SJCRH30 (cell line): ENCODE data around the gene CDR2L. TPM values are rescaled to one million over a fixed set of nuclear protein-coding genes. Genes with fewer than 3 reads are reported as not detected.
"Not testable (repeated sequence)": the region's sequence is repeated elsewhere in the genome, so short reads cannot be mapped to it uniquely, and the experiment has no call there.

Experiments used
- DNase-seq, 2 experiments: peaks; one replicate each; pipeline ENCODE4 v3.0.0-alpha.2; 2015 to 2020
- H3K27ac ChIP-seq: fragments of 250-450 bp; sonication (Bioruptor Pico); 2 replicates; pipeline ENCODE4 v1.5.1; 2020; ENCODE audit warnings: mild to moderate bottlenecking, moderate library complexity
- H3K27me3 ChIP-seq: fragments of 250-450 bp; sonication (Bioruptor Pico); 2 replicates; pipeline ENCODE4 v1.5.1; 2020; ENCODE audit warnings: mild to moderate bottlenecking, moderate library complexity
- H3K36me3 ChIP-seq: fragments of 250-450 bp; sonication (Bioruptor Pico); 2 replicates; pipeline ENCODE4 v1.5.1; 2020; ENCODE audit warnings: mild to moderate bottlenecking, moderate library complexity
- H3K4me1 ChIP-seq: fragments of 250-450 bp; sonication (Bioruptor Pico); 2 replicates; pipeline ENCODE4 v1.5.1; 2020; ENCODE audit warnings: mild to moderate bottlenecking, moderate library complexity
- H3K4me3 ChIP-seq: fragments of 250-450 bp; sonication (Bioruptor Pico); 2 replicates; pipeline ENCODE4 v1.5.1; 2020; ENCODE audit warnings: mild to moderate bottlenecking, moderate library complexity
- H3K9me3 ChIP-seq: fragments of 250-450 bp; sonication (Bioruptor Pico); replicated peaks from 2 replicates; pipeline ENCODE4 v1.5.1; 2020; ENCODE audit warnings: mild to moderate bottlenecking, moderate library complexity
- total RNA-seq: library from RNA; depleted of rRNA; stranded (reverse); fragments of >200 nt; shearing (Covaris generic); gene quantifications from 2 replicates; pipeline ENCODE4 v1.2.3, GENCODE V29; 2014

CDR2L gene
- total RNA-seq, 1 experiment from 2014 or later = 10.9 TPM

- Histone ChIP-seq H3K36me3 (peaks cover 10% of the 10 kb centered on the region), H3K4me1 (peaks cover 18% of the 10 kb centered on the region)
- not testable (repeated sequence) for H3K4me3 ChIP-seq, H3K27me3 ChIP-seq, H3K27ac ChIP-seq, DNase-seq, H3K9me3 ChIP-seq
These were observed 18.7 kb downstream of the CDR2L start for GRCh38 chr17:75006084-75006483.

GRCh38 chr17:75006653-75007052 lies 19.2 kb downstream of the CDR2L start:
- peaks cover 10% of the 10 kb centered on the region for H3K36me3 ChIP-seq
- H3K9me3 ChIP-seq = no peaks in the 10 kb centered on the region
- DNase-seq = no peak
- H3K4me3 ChIP-seq = no peak overlapping the region
- peaks cover 22% of the 10 kb centered on the region for H3K4me1 ChIP-seq
- H3K27ac ChIP-seq = no peak overlapping the region
- H3K27me3 ChIP-seq = no peaks in the 10 kb centered on the region

GRCh38 chr17:75008373-75008772 lies 20.9 kb downstream of the CDR2L start:
- Histone ChIP-seq H3K4me1 (peaks cover 24% of the 10 kb centered on the region), H3K9me3 (no peaks in the 10 kb centered on the region), H3K27me3 (no peaks in the 10 kb centered on the region), H3K27ac (no peak overlapping the region), H3K36me3 (no peaks in the 10 kb centered on the region), H3K4me3 (no peak overlapping the region)
- DNase-seq = no peak

- H3K36me3 ChIP-seq = no peaks in the 10 kb centered on the region
- no peaks in the 10 kb centered on the region for H3K9me3 ChIP-seq
- no peak for DNase-seq
- H3K27ac ChIP-seq = no peak overlapping the region
- no peaks in the 10 kb centered on the region for H3K27me3 ChIP-seq
- H3K4me1 ChIP-seq = peaks cover 20% of the 10 kb centered on the region
- H3K4me3 ChIP-seq = no peak overlapping the region
These were observed 21.8 kb downstream of the CDR2L start for GRCh38 chr17:75009139-75009724.

DNA sequence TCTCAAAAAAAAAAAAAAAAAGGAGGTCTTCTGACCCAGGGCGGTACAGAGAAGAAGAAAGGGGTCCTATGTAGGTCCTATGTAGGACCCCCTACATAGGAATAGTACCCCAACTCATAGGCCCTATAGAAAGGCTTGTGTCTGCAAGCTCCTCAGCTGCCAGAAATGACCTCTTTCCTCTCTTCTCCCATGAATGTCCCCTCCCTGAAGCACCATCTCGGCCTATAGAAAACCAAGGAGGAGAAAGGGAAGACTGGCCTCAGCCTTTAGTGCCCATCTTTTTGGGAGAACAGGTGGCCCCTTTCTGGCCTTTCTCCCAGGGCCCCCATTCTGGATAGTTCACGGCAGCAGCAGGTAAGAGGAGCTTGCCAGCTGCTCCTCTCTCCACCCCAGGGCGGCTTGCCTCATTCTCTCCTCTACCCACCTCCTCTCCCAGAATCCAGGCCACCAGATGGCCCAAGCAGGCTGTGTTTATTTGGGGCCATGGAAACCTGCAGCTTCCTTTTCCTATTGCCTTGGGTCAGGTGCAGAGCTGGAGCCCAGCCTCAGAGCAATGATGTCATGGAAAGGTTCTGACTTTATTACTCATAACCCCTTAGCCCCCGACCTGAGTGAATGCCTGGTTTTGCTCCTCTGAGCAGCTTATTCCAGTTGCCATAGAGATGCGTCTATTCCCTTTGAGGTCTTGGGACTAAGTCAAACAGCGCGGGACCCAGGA lies 23.4 kb downstream of the CDR2L start:
- Histone ChIP-seq H3K9me3 (no peaks in the 10 kb centered on the region), H3K4me3 (no peak overlapping the region), H3K27ac (no peak overlapping the region), H3K4me1 (peaks cover 15% of the 10 kb centered on the region), H3K36me3 (no peaks in the 10 kb centered on the region), H3K27me3 (no peaks in the 10 kb centered on the region)
- peak; percentile 37 to 60 for DNase-seq

- Histone ChIP-seq H3K9me3 (no peaks in the 10 kb centered on the region), H3K27me3 (no peaks in the 10 kb centered on the region), H3K36me3 (no peaks in the 10 kb centered on the region; the same call in 1 of the 2 replicates), H3K4me1 (peaks cover 15% of the 10 kb centered on the region), H3K4me3 (peak overlapping the region; percentile 75), H3K27ac (peak overlapping the region; percentile 66)
- peak; percentile 58 to 71 for DNase-seq
These were observed 24.1 kb downstream of the CDR2L start for GRCh38 chr17:75011401-75012095.

GRCh38 chr17:75012096-75012345 lies 24.6 kb downstream of the CDR2L start:
- H3K27me3 ChIP-seq = no peaks in the 10 kb centered on the region
- no peak for DNase-seq
- no peaks in the 10 kb centered on the region for H3K9me3 ChIP-seq
- H3K4me1 ChIP-seq = peaks cover 15% of the 10 kb centered on the region
- H3K36me3 ChIP-seq = no peaks in the 10 kb centered on the region; the same call in 1 of the 2 replicates
- peak overlapping the region; percentile 75 for H3K4me3 ChIP-seq
- peak overlapping the region; percentile 66 for H3K27ac ChIP-seq

DNA sequence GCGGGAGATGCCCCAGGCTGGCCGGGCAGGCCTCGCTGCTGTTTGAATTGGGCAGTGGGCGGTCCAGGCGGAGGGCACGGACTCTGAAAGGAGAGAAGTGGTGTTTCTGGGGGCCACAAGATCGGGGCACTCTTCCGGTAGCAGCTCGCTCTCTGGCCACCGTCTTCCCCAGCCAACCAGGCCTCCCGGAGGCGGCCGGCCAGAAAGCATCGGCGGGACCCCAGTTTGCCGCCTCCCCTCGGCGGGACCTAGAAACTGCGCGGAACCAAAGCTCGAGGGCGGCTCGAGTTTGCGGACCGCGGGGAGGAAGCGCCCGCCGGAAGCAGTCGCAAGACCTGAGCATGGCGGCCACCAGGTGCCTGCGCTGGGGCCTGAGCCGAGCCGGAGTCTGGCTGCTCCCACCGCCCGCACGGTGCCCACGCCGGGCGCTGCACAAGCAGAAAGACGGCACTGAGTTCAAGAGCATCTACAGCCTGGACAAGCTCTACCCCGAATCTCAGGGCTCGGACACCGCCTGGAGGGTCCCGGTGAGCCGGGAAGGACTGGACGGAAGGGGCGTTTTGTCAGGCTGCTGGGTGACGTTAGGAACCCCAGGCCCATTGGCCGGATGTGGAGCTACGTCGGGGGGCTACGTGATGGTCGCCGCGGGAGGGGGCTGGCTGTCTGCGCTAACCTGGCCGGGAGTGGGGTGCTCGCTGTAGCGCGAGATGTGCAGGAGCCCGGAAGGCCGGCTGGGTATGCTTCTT lies 25.1 kb downstream of the CDR2L start, which contains the start of gene MRPL58:
Gene MRPL58, plus strand, starts transcription at position 325 of the 746 bp plus-strand sequence. Its CDS starts 17 bp downstream, at position 342.
- no peaks in the 10 kb centered on the region for H3K27me3 ChIP-seq
- DNase-seq = peak; percentile 96 to 97
- peaks cover 15% of the 10 kb centered on the region for H3K4me1 ChIP-seq
- no peaks in the 10 kb centered on the region; the same call in 1 of the 2 replicates for H3K36me3 ChIP-seq
- H3K9me3 ChIP-seq = no peaks in the 10 kb centered on the region
- peak within 1 kb of the TSS; percentile 75 for H3K4me3 ChIP-seq
- H3K27ac ChIP-seq = peak within 1 kb of the TSS; percentile 66

- Histone ChIP-seq H3K4me3 (peak overlapping the region; percentile 75), H3K36me3 (no peaks in the 10 kb centered on the region; the same call in 1 of the 2 replicates), H3K4me1 (peaks cover 15% of the 10 kb centered on the region), H3K27me3 (no peaks in the 10 kb centered on the region), H3K27ac (peak overlapping the region; percentile 66), H3K9me3 (no peaks in the 10 kb centered on the region)
- no peak for DNase-seq
These were observed 25.7 kb downstream of the CDR2L start for GRCh38 chr17:75013092-75013559.

- no peaks in the 10 kb centered on the region for H3K4me1 ChIP-seq
- H3K27me3 ChIP-seq = no peaks in the 10 kb centered on the region
- no peaks in the 10 kb centered on the region for H3K9me3 ChIP-seq
- no peak for DNase-seq
- H3K4me3 ChIP-seq = no peak overlapping the region
- H3K27ac ChIP-seq = no peak overlapping the region
- H3K36me3 ChIP-seq = peaks cover 25% of the 10 kb centered on the region
These were observed 31.7 kb downstream of the CDR2L start for GRCh38 chr17:75019146-75019545.

- Histone ChIP-seq H3K4me3 (no peak overlapping the region), H3K9me3 (no peaks in the 10 kb centered on the region), H3K27ac (no peak overlapping the region), H3K36me3 (peaks cover 25% of the 10 kb centered on the region), H3K4me1 (no peaks in the 10 kb centered on the region), H3K27me3 (no peaks in the 10 kb centered on the region)
- DNase-seq = no peak
These were observed 32.3 kb downstream of the CDR2L start for GRCh38 chr17:75019710-75020109.

GRCh38 chr17:75020331-75021110 lies 33.1 kb downstream of the CDR2L start:
- H3K36me3 ChIP-seq = peaks cover 25% of the 10 kb centered on the region
- no peaks in the 10 kb centered on the region for H3K4me1 ChIP-seq
- no peaks in the 10 kb centered on the region for H3K9me3 ChIP-seq
- H3K4me3 ChIP-seq = no peak overlapping the region
- H3K27ac ChIP-seq = no peak overlapping the region
- DNase-seq = no peak
- no peaks in the 10 kb centered on the region for H3K27me3 ChIP-seq

DNA sequence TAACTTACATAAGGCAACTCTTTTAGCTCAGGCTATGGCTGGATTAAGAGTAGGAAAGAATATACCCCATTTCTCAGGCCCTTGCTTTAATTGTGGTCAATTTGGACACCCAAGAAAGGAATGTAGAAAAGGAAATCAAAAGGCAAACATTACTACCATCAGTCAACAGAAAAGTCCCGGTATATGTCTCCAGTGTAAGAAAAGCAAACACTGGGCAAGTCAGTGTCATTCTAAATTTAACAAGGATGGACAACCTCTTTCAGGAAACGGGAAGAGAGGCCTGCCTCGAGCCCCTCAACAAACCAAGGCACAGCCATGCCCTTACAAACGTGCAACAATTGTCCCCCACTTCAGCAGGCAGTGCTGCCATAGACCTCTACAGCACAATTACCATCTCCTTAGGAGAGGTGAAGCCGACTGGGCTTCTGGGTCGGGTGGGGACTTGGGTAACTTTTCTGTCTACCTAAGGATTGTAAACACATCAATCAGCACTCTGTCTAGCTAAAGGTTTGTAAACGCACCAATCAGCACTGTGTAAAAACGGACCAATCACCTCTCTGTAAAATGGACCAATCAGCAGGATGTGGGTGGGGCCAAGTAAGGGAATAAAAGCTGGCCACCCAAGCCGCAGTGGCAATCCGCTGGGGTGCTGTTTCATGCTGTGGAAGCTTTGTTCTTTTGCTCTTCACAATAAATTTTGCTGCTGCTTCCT lies 37.4 kb downstream of the CDR2L start:
- peaks cover 21% of the 10 kb centered on the region for H3K36me3 ChIP-seq
- H3K4me1 ChIP-seq = no peaks in the 10 kb centered on the region
- no peaks in the 10 kb centered on the region for H3K27me3 ChIP-seq
- no peak overlapping the region for H3K4me3 ChIP-seq
- no peak for DNase-seq
- peaks cover 4% of the 10 kb centered on the region for H3K9me3 ChIP-seq
- no peak overlapping the region for H3K27ac ChIP-seq

DNA sequence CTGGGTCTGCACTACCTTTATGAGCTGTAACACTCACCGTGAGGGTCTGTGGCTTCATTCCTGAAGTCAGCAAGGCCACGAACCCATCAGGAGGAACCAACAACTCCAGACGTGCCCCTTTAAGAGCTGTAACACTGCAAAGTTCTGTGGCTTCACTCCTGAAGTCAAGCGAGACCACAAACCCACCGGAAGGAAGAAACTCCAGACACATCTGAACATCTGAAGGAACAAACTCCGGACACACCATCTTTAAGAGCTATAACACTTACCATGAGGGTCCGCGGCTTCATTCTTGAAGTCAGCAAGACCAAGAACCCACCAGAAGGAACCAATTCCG lies 37.9 kb downstream of the CDR2L start:
- H3K4me3 ChIP-seq, H3K27ac ChIP-seq, DNase-seq, H3K27me3 ChIP-seq, H3K9me3 ChIP-seq, H3K4me1 ChIP-seq: not testable (repeated sequence)
- peaks cover 19% of the 10 kb centered on the region for H3K36me3 ChIP-seq
